OCI-LY1 (cell line): ENCODE data around the gene TPST1.

Experiments used
- EZH2 ChIP-seq: fragments of 200-600 bp; sonication (generic), shearing (Covaris generic); IDR thresholded peaks from 2 replicates; pipeline ENCODE4 v1.8.0; 2017; ENCODE audit warnings: borderline replicate concordance, mixed run types, mild to moderate bottlenecking, antibody characterized with exemption, low read length, moderate library complexity, mixed read lengths
- TF ChIP-seq, protein P1 (sequence below): fragments of 200-600 bp; sonication (generic), shearing (Covaris generic); IDR thresholded peaks from 2 replicates; pipeline ENCODE4 v1.5.1; 2017; ENCODE audit warnings: mild to moderate bottlenecking, antibody characterized with exemption, low read length, moderate library complexity, mixed read lengths

DNA sequence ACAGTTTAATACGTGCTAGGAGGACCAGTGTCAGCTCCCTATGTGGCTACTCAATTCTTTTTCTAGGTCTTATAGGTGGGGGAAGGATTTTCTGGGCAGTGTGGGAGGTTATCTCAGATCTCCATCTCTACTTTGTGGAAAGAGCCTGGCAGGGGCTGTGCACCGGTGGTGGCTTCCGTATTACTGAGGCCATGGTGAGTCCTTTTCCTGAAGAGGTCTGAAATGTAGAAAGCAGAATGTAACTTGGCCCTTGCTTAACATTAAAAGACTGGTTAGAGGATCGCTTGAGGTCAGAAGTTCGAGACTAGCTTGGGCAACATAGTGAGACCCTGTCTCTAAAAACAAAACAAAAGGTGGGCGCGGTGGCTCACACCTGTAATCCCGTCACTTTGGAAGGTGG lies 2.7 kb upstream of the TPST1 start:
- TF ChIP-seq, protein P1, sequence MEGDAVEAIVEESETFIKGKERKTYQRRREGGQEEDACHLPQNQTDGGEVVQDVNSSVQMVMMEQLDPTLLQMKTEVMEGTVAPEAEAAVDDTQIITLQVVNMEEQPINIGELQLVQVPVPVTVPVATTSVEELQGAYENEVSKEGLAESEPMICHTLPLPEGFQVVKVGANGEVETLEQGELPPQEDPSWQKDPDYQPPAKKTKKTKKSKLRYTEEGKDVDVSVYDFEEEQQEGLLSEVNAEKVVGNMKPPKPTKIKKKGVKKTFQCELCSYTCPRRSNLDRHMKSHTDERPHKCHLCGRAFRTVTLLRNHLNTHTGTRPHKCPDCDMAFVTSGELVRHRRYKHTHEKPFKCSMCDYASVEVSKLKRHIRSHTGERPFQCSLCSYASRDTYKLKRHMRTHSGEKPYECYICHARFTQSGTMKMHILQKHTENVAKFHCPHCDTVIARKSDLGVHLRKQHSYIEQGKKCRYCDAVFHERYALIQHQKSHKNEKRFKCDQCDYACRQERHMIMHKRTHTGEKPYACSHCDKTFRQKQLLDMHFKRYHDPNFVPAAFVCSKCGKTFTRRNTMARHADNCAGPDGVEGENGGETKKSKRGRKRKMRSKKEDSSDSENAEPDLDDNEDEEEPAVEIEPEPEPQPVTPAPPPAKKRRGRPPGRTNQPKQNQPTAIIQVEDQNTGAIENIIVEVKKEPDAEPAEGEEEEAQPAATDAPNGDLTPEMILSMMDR, result no peak
- no peak for TF ChIP-seq EZH2
